Effector CD4-positive, alpha-beta T cell (primary cell): ENCODE measurements around the gene CCDC192.

Experiments
- DNase-seq: peaks from one replicate; pipeline ENCODE4 v3.0.0-alpha.2; 2020

Gene CCDC192

DNA sequence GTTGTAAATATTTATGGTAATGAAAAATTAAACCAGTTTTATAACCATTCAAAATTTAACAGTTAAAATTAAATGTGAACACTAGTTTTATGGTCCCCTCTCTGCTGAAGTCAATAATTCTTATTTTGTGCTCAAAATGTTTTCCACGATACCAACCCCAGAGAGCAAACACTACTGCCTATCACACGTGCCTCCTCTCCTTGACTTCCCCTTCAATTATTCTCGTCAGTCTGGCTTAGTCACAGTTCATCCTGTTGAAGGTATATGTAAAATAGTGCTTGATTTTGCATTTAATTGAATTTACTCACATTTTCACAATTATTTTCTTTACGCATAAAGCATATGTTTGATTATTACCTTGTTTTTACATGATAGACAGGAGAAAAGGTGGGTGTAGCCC lies 148.8 kb downstream of the CCDC192 start:
- DNase-seq = no peak

DNA sequence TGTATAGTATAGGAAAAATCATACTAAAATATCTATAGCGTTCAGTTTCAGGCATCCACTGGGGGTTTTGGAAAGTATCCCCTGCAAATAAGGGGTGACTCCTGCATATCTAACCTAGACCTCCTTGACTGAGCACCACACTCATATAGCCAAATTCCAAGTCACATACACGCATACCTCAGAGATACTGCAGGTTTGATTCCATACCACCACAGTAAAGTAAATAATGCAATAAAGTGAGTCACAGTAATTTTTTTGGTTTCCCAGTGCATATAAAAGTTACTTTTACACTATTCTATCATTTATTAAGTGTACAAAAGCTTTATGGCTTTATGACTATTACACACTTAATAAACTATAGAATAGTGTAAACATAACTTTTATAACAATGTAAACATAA lies 151.3 kb downstream of the CCDC192 start:
- DNase-seq = no peak

DNA sequence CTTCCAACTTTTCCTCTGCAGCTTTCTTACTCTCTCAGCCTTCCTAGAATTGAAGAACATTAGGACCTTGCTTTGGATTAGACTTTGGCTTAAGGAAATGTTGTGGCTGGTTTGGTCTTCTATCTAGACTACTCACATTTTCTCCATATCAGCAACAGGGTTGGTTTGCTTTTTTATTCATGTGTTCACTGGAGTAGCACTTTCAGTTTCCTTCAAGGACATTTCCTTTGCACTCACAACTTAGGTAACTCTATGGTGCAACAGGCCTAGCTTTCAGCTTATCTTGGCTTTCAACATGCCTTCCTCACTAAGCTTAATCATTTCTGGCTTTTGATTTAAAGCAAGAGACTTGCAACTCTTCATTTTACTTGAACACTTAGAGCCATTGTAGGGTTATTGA lies 153.1 kb downstream of the CCDC192 start:
- no peak for DNase-seq

DNA sequence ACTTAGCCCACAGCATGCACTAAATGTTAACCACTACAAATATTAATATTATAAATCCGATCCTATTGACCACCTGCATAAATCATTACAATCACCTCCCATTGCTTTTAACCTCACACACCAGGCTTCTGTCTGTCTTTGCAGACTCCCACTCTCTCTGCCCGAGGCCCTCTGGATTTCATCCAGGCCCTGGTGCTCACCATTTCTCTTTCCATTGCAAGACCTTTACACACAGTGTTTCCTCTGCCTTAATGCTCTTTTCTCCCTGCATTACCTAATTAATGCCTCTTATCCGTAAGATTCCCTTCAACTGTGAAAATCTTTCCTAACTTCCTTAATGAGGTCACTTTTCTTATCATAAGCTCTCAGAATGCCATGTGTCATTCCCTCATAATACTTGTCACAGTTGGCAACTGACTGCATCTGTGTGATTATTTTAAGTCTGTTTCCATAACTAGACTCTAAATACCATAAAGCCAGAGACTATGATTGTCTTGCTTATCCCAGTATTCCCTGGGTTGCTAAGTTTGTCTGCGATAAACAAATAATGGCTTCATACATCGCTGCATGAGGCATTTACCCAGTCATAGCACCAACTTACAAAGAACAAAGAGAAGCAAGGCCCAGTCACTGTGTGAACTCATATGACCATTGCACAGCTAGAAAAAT lies 155.1 kb downstream of the CCDC192 start:
- no peak for DNase-seq

DNA sequence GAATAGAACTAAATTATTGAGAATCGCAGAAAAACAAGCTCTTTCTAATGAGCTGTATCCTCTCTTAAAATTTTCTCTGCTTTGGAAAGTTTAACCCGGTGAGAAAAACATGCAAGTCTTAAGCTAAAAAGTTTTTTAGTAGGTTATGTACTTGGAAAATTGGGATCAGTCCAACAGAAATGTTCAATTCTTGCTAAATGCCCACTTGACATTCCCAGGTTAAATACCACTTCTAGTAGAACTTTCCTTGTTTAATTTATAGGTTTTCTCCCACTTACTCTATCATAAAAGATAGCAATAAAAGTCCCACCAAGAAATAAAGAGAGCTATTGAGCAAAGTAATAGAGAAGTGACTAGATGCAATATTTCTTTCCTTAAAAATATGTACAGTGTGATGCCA lies 157.1 kb downstream of the CCDC192 start:
- no peak for DNase-seq

DNA sequence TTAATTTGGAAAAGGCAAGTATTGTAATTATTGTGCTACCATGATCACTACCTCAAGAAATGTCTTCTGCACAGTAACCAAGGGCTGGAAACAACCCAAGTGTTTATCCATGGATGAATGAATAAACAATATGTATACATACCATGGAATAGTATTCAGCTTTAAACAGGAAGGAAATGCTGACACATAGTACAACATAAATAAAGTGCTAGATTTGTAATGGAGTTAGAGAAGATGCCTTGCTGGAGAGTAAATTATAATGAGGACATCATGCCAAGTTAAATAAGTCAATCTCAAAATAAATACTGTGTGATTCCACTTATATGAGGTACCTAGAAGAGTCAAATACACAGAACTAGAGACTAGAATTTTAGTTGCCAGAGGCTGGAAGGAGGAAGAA lies 160.0 kb downstream of the CCDC192 start:
- DNase-seq = no peak

DNA sequence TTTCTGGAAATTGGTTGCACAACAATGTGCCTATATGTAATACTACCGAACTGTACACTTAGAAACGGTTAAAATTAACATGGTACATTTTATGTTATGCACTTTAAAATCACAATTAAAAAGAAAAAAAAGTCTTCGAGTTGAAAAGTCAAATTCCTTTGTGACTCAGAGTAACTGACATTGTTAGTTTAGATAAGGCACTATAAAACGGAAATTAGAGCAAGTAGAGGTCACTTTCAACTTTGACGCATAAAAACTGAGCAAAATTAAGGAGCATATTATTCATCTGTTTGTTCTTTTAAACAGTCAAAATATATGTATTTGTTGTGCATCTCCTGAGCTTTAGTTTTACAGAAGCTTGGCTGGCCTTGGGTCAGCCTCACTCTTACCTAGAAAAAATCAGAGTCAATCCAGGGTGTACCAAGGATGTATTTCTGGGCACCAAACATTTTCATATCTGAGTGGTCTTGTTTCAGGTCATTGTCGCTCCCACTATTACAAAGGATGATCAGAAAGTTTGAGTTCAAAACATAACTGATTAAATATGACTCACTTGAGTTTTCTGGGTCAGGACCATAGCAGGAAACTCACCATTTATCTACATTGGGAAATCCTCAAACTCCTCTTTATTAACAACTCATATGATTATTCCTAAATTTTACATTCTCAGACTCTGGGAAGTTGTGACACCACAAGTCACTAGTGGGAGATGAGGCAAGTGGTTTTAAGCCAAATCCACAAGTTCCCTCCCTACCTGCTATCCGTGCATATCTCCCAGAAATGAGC lies 160.6 kb downstream of the CCDC192 start:
- no peak for DNase-seq

DNA sequence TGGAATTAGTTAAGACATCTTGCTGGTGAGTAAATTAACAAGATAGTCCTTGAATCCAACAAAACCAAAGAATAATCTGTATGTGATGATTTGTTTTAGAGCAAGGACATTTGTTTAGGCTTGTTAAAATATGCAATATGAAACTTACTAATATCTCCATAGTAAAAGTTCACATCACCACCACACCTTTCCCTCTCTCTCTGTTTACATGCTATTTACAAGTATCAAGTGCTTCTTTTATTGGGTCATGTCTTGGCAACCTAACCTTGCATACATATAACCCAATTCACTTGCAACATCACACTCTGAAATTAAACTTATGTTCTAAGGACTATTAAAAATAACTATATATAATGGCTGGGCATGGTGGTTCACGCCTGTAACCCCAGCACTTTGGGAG lies 161.3 kb downstream of the CCDC192 start:
- DNase-seq = no peak

DNA sequence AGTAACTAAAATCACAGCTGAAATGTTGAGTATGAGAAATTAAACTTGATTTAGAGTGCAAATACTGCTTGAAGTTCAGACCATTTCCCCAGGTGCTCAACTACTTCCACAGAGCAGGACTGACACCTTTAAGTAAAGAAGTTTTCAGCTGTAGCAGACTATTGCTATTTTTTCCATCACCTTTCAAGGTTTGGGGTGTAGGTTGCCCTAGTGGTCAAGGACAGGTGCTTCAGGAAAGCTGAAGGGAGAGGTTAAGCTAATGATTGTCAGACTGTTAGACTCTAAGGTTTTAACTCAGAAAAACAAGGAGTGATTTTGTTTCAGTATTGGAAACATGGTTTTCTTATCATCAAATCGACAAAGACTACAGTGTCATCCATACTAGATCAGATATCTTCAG lies 162.1 kb downstream of the CCDC192 start:
- no peak for DNase-seq

DNA sequence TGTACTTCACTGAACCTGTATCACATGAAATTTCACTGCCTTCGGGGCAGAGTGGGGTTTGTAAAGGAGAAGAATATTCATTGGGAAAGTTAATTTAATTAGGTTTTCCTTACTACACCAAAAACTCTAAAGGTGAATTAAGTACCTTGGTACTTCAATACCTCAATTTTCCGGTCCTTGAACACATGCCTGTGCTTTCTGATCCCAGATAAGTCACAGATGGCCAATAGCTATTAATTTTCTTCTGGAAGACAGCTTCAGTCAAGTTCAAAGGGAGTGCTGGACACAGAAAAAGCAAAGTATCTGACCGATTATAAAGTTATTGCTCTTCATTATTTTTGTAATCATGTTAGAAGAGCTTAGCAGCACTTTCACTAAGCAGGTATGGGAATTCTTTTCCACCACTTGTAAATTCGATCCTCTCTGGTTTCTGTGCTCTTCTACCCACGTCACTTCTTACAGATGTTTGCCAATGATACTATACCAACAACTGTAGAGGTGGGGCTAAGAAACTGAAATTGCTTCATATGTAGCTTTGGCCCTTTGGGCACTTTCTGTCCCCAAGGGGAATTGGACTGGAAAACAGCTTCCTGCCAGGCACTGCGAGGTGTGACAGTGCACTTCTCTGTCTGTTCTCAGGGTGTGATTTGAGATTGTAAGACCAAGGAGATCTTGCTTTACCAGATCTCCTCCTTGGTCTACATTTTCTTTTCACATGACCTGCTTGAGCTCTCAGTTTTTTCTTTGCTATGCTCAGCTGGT lies 164.0 kb downstream of the CCDC192 start:
- DNase-seq = no peak

DNA sequence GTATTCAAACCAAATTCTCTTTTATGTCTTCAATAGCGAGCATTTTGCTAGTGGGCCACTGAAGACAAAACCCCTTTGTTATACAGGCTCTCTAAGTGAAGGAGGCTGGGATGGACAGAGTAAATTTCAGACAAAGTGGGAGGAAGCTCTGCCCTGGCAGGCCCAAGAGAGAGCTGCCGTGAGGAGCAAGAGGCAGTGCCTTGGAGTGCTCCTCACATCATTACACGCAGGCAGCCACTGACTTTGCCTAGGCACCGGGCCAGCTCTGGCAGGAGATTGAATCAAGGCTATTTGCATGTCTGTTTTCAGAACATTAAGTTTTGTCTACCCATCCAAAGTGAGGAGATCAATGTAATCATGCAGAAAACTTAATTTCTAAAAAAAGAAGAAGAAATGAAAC lies 167.7 kb downstream of the CCDC192 start:
- DNase-seq = no peak

DNA sequence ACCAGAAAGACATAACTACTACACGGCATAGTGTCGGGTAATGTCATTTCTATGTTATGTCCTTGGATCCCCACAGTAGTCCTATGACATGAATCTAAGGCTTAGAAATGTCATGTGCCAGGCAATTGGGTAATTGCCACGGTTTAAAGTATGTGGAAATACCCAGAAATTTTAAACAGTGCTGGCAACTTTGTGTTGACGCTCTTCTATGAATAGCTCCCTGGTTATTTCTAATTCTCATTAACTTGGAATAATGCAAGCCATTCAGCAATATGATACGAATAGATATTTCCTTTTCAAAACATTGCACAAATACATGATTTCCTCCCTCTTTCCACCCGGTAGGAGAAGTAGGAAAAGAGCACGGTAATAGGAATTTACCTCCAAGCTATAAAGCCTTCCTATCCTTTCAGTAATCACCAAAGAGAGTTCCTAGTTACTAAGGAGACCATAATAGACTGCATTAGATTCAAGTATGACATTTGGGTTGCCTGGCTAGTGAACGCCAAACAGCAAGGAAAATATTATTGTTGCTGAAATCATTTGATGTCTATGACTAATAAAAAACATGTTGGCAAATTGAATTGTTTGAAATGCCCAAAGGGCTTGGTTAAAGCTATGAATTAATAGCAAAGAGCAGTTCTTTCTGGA lies 168.4 kb downstream of the CCDC192 start:
- no peak for DNase-seq

DNA sequence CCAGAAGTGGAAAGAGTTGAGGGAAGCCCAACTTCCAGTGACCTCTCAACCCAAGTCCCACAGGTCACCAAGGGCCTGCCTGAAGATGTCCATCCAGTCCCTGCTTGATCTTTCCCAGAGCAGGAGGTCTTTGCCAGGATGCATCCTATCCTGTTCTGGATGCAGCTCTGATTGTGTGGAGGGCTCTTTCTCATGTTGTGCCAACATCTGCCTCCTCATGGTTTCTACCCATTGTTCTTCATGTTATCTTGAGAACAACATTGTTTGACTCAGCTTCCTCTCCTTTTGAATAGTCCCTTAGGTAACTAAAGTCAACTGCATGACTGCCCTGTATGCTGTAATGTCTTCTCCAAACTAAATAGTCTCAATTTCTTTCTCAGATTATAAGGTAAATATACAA lies 169.3 kb downstream of the CCDC192 start:
- no peak for DNase-seq

DNA sequence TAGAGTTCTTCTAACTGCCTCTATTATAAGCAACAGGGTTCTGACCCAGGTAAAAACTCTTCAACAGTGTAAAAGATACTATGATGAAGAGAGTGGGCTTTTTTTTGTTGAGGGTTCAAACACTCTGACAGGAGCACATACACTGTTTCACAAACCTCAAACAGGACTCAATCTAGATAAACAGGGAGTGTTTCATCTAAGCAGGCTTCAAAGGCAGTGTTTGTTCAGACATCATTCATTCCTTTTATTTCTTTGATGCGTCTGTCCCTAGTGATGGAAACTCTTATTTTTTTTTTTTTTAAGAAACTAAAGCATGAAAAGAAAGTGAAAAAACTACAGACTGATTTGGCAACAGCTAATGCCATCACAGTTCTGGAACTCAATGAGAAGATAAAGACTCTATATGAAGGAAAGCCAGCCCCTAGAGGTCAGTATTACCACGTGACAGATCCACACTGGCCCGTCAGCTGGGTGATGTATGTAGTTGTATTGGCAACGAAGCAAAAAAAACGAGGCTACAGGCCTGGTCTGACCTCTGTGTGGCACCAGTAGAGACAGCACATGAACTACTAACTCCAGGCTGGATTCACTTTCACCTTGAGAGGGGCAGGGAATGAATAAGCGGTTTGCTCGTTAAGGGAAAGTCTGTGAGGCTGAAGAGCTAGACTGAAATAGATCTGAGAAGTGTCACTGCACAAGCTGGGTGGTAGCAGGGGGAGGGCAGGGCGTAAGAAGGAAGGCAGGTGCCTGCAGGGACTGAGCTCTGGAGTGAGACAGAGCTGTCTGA lies 172.2 kb downstream of the CCDC192 start:
- DNase-seq = no peak

DNA sequence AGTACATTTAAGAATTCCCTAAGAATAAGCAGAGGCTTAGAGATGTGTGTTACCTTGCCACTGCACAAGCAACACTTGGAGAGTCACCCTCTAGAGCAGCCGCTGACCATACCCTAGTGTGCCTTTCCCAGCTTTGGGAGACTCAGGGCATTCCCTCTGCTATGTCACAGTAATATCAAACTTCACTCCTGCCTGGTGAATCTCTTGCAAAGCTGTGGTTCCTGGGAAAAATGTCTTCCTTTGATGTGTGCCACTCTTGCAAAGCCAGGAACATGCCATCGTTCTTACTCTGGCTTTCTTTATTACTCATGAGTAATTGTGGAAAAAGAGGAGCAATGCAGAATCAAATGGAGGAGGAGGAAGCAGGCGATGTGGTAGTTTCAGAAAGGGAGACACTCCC lies 173.2 kb downstream of the CCDC192 start:
- DNase-seq = no peak

DNA sequence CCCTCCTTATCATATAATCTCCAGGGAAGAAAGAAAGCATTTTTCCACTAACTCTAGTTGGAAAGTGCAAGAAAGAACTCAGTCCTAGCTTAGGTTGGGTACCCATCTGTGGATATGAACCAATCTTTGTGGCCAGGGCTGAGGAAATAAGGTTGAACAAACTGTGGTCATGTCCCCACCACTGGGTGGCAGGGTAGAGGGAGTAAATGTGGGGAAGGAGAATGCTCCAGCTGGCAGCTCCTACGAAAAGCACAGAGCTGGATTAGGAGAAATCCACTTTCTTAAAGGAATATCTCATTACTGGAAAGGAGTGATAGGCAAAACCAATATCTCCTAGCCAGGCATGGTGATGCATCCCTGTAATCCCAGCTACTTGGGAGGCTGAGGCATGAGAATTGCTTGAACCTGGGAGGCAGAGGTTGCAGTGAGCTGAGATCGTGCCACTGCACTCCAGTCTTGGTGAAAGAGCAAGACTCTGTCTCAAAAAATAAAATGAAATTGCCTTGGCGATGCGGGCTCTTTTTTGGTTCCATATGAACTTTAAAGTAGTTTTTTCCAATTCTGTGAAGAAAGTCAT lies 175.1 kb downstream of the CCDC192 start:
- no peak for DNase-seq

DNA sequence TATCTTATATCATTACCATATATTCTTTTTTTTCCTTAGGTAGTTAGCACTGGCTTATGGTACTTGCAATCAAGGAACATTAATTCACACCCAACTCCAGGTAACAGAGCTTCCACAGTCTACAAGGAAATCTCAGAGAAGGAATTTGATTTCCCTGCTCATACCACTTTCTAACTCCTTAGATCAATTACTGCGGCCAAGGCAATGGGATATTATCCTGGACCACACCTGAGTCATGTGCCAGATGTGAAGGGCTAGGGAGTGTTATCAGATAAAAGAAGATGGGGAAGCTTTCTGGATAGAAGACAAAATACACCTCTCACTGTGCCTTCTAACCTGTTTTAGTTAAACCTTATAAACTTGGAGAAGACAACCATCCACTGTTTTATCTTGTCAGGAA lies 181.2 kb downstream of the CCDC192 start:
- DNase-seq = no peak

DNA sequence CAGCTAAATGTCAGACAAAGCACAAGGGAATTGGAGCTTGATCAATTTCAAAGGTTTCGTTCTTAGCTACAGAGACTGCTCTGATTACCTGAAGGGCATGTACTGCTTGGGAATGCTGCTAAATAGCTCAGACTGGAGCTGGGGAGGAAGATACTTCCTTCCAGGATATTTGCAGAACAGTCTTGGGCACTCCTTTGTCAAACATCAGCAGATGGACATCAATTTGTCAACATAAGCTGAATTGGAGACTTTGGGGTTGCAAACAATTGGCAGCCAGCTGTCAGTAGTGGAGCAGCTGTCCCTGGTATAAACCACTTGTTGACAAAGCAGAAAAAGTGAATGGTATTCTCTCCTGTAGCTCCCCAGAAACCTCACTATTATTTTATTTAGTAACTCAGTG lies 182.0 kb downstream of the CCDC192 start:
- DNase-seq = no peak

DNA sequence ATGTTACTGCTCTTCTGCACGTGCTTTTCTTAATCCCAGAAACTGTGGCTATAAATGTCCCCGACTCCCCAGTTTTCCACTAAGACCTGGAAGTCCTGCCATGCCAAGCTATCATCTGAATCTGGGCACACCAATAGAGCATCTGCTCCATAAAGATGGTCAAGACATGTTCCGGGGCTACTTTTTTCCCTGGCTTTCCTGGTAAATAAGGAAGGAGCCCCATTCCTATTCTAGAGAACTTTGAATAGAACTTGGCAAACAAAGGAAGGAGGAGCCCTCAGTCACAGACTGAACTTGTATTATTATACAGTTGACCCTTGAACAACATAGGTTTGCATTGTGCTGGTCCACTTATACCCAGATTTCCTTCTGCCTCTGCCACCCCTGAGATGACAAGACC lies 182.9 kb downstream of the CCDC192 start:
- no peak for DNase-seq

DNA sequence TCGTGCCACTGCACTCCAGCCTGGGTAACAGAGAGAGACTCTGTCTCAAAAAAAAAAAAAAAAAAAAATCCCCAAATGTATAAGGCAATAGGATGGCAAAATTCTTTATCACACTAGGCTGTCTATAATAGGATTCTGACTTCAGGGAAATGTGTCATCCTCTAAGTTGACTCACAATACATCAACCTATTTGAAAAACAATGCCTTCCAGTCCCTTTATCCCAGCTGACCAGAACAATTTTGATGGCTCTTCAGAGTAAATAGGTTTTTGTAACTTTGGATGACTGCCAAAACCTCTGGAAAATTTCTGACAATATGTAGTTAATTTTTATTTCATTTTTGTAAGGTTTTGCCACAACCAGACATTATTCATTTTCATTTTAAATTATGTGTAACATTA lies 184.1 kb downstream of the CCDC192 start:
- DNase-seq = no peak

DNA sequence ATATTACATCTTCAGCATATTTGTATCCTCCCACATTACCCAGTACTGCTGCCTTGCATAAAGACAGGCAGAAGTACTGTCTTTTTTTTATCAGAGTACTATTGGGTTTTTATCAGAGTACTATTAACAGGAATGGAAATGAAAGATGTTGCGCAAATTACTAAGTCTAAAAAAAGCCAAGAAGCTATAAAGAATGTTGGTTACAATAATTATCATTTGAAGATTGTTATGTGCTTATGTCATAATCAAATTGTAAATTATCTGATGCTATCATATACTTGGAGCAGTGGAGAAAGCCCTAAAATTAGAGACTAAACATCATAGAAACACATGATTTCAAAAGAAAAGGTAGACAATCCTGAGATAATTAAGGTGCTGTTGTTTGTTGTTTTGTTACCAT lies 188.8 kb downstream of the CCDC192 start:
- no peak for DNase-seq
